AML-193 (cell line): Measurements from ENCODE around the gene ID3.
A peak's percentile ranks its signal among the peaks of the same experiment; 100 is the strongest.
"Not testable (repeated sequence)": the region's sequence is repeated elsewhere in the genome, so short reads cannot be mapped to it uniquely, and the experiment has no call there.

ENCODE experiments used
- DNase-seq, 2 experiments: peaks; one replicate each; lab custom pipeline; 2025; lab: John Stamatoyannopoulos, UW

ID3 gene

GRCh38 chr1:23548704-23549143 is 10.6 kb downstream of the ID3 start:
- no peak for DNase-seq

GRCh38 chr1:23546897-23547584 is 12.3 kb downstream of the ID3 start:
- DNase-seq = no peak

GRCh38 chr1:23545851-23546250 is 13.4 kb downstream of the ID3 start:
- DNase-seq = no peak

GRCh38 chr1:23544444-23545389 is 14.6 kb downstream of the ID3 start:
- peak; percentile 62 to 64 for DNase-seq

GRCh38 chr1:23543707-23544443 is 15.4 kb downstream of the ID3 start:
- no peak for DNase-seq

- not testable (repeated sequence) for DNase-seq
Measured at GRCh38 chr1:23542940-23543339, 16.4 kb downstream of the ID3 start.

- DNase-seq = peak; percentile 85 to 87
Measured at GRCh38 chr1:23539698-23540266, 19.5 kb downstream of the ID3 start.

- DNase-seq = no peak
Measured at GRCh38 chr1:23537296-23537973, 21.9 kb downstream of the ID3 start.

- DNase-seq = peak; percentile 94 to 95
Measured at GRCh38 chr1:23533246-23534023, 25.9 kb downstream of the ID3 start.

GRCh38 chr1:23531562-23532094 is 27.7 kb downstream of the ID3 start:
- no peak for DNase-seq

GRCh38 chr1:23530747-23531561 is 28.3 kb downstream of the ID3 start, which contains the start of gene E2F2:
Gene E2F2, minus strand, starts transcription at chr1:23531233. Its CDS starts 440 bp downstream, at chr1:23530793.
- DNase-seq = peak; percentile 62 to 74

- DNase-seq = no peak
Measured at GRCh38 chr1:23530087-23530746, 29.1 kb downstream of the ID3 start.

- DNase-seq = no peak
Measured at GRCh38 chr1:23529146-23530086, 29.9 kb downstream of the ID3 start.

GRCh38 chr1:23528250-23528978 is 30.9 kb downstream of the ID3 start:
- DNase-seq = peak; percentile 77 to 79

GRCh38 chr1:23527900-23528249 is 31.4 kb downstream of the ID3 start:
- DNase-seq = no peak

- DNase-seq = no peak
Measured at GRCh38 chr1:23527366-23527765, 31.9 kb downstream of the ID3 start.
